Measurements from ENCODE around the gene MGAM2. TPM values are rescaled to one million over a fixed set of nuclear protein-coding genes. Genes with fewer than 3 reads are reported as not detected.

The MGAM2 gene
- total and polyA plus RNA-seq, 2 experiments from 2014 or later, result 0.07 TPM; not detected in 1

GRCh38 chr7:142180426-142180825, 68.9 kb downstream of the MGAM2 start:
- no peaks in the 10 kb centered on the region for H3K36me3 Mint-ChIP-seq (ENCODE audit: low read depth)
- H3K27me3 ChIP-seq (ENCODE audit: insufficient read depth), result no peaks in the 10 kb centered on the region
- no peaks in the 10 kb centered on the region for H3K79me2 ChIP-seq (replicated peaks; ENCODE audit: insufficient read depth)
- no peak overlapping the region for H3K27ac ChIP-seq (ENCODE audit: low read depth)
- no peaks in the 10 kb centered on the region for H3K36me3 ChIP-seq (ENCODE audit: insufficient read depth)
- H3K27ac Mint-ChIP-seq, result no peak overlapping the region
- H3K9me3 Mint-ChIP-seq, result no peaks in the 10 kb centered on the region
- no peaks in the 10 kb centered on the region for H3K4me1 ChIP-seq (ENCODE audit: insufficient read depth)
- H3K4me1 Mint-ChIP-seq, result no peaks in the 10 kb centered on the region
- H3K27me3 Mint-ChIP-seq (ENCODE audit: insufficient read depth, low read depth, poor library complexity), result peaks cover 2% of the 10 kb centered on the region
- H4K20me1 ChIP-seq (replicated peaks; ENCODE audit: insufficient read depth), result no peaks in the 10 kb centered on the region
- ATAC-seq (no peak), DNase-seq (ENCODE audit: low spot score) (no peak)
- H3K4me3 ChIP-seq, result no peak overlapping the region
- H3K4me2 ChIP-seq, result no peak overlapping the region
- H2AFZ ChIP-seq, result no peak overlapping the region
- H3K4me3 Mint-ChIP-seq, result no peak overlapping the region
- no peaks in the 10 kb centered on the region for H3K9me2 ChIP-seq (ENCODE audit: insufficient read depth)
- no peak for TF ChIP-seq ZNF331 (CRISPR knock-in tag; IDR thresholded peaks at IDR 0.05; ENCODE audit: low read depth)
- TF ChIP-seq ZNF114 (CRISPR knock-in tag; IDR thresholded peaks at IDR 0.05), result no peak
- TF ChIP-seq CTCF (conservative IDR thresholded peaks at IDR 0.05; ENCODE audit: low read depth in 2 of 2), result no peak
- TF ChIP-seq CREB1 (CRISPR knock-in tag; IDR thresholded peaks at IDR 0.05; ENCODE audit: low read depth), result no peak
- TF ChIP-seq REST (IDR thresholded peaks at IDR 0.05; ENCODE audit: unreplicated experiment), result no peak
- no peak for TF ChIP-seq POLR2AphosphoS5 (IDR thresholded peaks at IDR 0.05; ENCODE audit: low read depth)
- TF ChIP-seq EZH2phosphoT487 (IDR thresholded peaks at IDR 0.05; ENCODE audit: unreplicated experiment), result no peak
- TF ChIP-seq, protein P1, sequence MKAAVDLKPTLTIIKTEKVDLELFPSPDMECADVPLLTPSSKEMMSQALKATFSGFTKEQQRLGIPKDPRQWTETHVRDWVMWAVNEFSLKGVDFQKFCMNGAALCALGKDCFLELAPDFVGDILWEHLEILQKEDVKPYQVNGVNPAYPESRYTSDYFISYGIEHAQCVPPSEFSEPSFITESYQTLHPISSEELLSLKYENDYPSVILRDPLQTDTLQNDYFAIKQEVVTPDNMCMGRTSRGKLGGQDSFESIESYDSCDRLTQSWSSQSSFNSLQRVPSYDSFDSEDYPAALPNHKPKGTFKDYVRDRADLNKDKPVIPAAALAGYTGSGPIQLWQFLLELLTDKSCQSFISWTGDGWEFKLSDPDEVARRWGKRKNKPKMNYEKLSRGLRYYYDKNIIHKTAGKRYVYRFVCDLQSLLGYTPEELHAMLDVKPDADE (IDR thresholded peaks at IDR 0.05), result no peak
- TF ChIP-seq NANOG (IDR thresholded peaks at IDR 0.05; ENCODE audit: borderline replicate concordance), result no peak
- no peak for TF ChIP-seq EZH2 (IDR thresholded peaks at IDR 0.05; ENCODE audit: low read depth, unreplicated experiment)
- no peaks in the 10 kb centered on the region for H3F3A ChIP-seq (replicated peaks; ENCODE audit: low read depth)
